GM12864 (cell line): ENCODE results near the gene TRIOBP.

ENCODE experiments used
- DNase-seq: peaks from one replicate; pipeline ENCODE4 v3.0.0-alpha.2; 2011; ENCODE audit warnings: low read depth
- H3K4me3 ChIP-seq: 2 replicates; pipeline ENCODE4 v1.5.1; 2011; ENCODE audit warnings: mild to moderate bottlenecking, low read depth, low read length, control low read depth
- TF ChIP-seq, protein P1 (sequence below): IDR thresholded peaks from 2 replicates; pipeline ENCODE4 v1.5.1; 2011; ENCODE audit warnings: low read depth, mild to moderate bottlenecking, moderate library complexity, low read length, control low read depth, inconsistent platforms; ENCODE audit errors: missing control alignments

The TRIOBP gene

DNA sequence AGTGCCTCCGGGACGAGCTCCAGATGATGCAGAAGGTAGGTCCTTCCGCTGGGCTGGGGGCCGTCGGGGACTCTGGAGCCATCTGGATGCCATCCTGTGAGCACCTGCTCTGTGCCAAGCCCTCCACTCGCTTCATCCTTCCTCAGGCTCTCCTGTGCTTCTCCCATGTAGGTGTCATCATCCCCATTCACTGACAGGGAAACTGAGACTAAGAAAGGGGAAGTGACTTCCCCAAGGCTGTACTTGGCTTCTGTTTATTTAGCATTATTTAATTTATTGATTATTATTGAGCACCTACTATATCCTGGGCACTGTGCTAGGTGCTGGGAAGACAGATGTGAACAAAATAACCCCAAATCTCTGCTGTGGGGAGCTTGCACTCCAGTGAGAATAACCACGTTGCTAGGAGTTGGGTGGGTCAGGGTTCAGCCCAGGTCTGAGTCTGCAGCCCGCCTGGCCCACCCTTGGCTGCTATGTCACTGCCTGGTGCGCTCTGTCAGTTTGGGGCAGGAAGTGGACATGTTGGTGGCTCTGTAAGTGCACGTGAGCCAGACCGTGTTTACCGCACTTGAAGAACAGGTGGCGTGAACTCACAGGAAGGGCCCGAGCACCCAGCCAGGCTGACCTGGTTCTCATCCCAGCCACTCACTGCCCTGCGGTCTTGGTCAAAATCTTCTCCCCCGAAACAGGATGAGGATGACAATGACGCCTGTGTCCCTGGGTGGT, 75.0 kb downstream of the TRIOBP start:
- H3K4me3 ChIP-seq: no peak overlapping the region
- TF ChIP-seq, protein P1, sequence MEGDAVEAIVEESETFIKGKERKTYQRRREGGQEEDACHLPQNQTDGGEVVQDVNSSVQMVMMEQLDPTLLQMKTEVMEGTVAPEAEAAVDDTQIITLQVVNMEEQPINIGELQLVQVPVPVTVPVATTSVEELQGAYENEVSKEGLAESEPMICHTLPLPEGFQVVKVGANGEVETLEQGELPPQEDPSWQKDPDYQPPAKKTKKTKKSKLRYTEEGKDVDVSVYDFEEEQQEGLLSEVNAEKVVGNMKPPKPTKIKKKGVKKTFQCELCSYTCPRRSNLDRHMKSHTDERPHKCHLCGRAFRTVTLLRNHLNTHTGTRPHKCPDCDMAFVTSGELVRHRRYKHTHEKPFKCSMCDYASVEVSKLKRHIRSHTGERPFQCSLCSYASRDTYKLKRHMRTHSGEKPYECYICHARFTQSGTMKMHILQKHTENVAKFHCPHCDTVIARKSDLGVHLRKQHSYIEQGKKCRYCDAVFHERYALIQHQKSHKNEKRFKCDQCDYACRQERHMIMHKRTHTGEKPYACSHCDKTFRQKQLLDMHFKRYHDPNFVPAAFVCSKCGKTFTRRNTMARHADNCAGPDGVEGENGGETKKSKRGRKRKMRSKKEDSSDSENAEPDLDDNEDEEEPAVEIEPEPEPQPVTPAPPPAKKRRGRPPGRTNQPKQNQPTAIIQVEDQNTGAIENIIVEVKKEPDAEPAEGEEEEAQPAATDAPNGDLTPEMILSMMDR: no peak
- no peak for DNase-seq

DNA sequence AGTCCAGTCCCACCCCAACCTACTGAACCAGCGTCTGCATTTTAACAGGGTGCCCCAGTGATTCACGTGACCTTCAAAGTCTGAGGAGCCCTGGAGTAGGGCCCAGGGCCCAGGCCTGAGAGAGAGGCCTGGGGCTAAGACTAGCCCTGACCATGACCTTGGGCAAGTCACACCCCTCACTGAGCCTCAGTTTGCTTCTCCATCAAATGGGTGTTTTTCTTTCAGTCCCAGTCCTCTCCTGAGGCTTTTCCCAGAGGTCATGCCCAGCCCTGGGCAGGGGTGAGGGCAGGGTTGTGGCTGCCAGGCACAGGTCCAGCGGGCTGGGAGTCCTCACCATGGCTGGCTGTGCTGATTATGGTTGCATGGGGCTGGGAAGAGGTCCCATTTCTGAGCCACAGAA, 77.9 kb downstream of the TRIOBP start:
- TF ChIP-seq, protein P1: no peak
- H3K4me3 ChIP-seq: no peak overlapping the region
- no peak for DNase-seq

DNA sequence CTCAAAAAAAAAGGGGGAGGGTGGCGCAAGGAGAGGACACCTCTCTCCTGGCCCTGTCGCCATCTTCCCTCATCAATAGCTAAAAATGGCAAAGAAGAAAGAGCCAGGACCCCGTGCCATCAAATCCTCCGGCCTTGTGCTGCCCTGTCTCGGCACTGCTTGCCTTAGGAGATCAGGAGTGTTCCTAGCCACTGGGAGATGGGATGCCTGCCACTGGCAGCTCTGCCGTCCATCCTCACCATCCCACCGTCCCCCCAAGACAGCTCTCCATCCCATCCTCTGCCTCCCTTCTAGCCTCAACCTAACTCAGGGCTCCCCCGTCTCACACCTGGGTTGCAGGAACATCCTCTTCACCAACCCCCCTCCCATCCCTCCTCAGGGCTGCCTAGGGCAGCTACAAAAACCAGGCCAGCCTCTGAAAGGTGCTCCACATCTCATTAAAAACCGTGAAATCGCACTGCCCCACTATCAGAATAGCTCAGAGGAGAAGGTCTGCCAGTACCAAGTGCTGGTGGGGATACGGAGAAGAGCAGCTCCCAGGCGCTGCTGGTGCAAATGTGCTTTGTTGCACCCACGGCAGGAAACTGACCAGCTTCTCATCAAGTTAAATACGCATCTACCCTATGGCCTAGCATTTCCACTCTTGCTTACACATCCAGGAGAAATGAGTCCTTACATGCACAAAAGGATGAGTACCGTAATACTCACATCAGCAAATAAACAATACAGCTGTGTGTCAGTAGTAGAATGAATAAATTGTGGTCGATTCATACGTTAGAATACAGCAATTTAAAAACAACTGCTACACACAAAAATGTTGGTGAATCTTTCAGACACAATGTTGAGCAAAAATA, 79.2 kb downstream of the TRIOBP start:
- H3K4me3 ChIP-seq: no peak overlapping the region
- no peak for DNase-seq

DNA sequence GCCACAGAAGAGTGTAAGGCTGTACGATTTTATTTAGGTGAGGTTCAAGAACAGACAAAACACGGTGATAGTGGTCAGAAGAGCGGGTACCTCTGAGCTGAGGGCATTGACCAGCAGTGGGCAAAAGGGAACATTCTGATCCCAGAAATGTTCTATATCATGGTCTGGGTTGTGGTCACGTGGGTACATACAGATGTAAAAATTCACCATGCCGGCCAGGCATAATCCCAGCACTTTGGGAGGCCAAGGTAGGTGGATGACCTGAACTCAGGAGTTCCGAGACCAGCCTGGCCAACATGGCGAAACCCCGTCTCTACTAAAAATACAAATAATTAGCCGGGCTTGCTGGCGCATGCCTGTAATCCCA, 79.8 kb downstream of the TRIOBP start:
- TF ChIP-seq, protein P1: no peak
- no peak overlapping the region for H3K4me3 ChIP-seq
- no peak for DNase-seq

More for the DNA sequence above, 79.2 kb downstream of the TRIOBP start:
- TF ChIP-seq, protein P1: no peak

DNA sequence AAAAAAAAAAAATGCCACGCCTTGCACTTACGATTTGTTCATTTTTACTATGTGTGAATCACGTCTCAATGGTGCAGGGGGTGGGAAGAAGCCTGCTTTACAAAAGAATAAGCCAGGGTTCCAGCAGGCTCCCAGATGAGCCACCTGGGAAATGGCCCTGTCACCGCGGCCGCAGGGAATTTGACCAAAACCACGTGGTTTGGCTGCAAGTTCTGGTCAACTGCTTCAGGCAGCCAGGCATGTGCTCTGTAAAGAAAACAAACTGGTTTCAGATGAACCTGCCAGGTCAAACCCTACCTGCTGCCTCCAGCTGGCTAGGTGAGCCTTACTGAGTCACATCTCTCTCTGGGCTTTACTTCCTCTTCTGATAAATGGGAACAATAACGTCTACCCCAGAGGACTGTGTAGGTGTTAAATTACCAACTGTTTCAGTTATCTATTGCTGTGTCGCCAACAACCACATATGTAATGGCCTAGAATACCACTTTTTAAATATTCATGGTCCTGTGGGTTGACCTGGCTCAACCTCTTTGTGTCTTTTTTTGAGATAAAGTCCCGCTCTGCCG, 80.4 kb downstream of the TRIOBP start:
- TF ChIP-seq, protein P1: no peak
- H3K4me3 ChIP-seq: no peak overlapping the region
- DNase-seq: peak; percentile 62

DNA sequence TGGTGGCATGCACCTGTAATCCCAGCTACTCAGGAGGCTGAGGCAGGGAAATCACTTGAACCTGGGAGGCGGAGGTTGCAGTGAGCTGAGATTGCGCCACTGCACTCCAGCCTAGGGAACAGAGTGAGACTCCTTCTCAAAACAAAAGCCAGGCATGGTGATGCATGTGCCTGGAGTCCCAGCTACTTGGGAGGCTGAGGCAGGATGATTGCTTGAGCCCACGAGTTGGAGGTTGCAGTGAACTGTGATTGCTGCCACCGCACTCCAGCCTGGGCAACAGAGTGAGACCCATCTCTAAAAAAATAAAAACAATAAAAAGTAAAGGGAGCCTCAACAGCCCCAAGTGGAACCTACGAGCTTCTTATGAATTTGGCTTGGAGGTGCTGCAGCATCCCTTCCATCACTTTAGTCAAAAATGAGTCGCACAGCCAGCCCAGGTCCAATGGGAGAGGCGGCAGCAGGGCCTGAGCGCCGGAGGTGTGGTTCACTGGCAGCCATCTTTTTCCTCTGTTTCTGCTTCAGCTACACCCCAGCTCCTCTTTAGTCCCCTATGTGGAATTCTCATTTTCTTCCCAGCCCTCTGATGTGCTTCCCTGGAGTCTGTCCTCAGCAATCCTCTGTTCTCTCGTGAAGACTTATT, 81.6 kb downstream of the TRIOBP start:
- TF ChIP-seq, protein P1: no peak
- DNase-seq: no peak
- H3K4me3 ChIP-seq: no peak overlapping the region
